DOHH2 (cell line): ENCODE measurements around the gene CELA1.

Experiments
- H3F3A ChIP-seq: fragments of 200-600 bp; sonication (generic), shearing (Covaris generic); 2 replicates; pipeline ENCODE4 v1.6.0; 2016; ENCODE audit warnings: antibody characterized with exemption, mild to moderate bottlenecking; ENCODE audit not compliant: control insufficient read depth, insufficient read depth
- H3K27ac ChIP-seq: fragments of 200-600 bp; sonication (generic); 2 replicates; pipeline ENCODE4 v1.5.1; 2014; ENCODE audit warnings: low read depth, mild to moderate bottlenecking, low read length, moderate library complexity
- H3K27me3 ChIP-seq: fragments of 200-600 bp; sonication (generic); 2 replicates; pipeline ENCODE4 v1.6.1; 2014; ENCODE audit warnings: mild to moderate bottlenecking, low read length, mixed read lengths; ENCODE audit not compliant: control insufficient read depth
- H3K36me3 ChIP-seq: fragments of 200-600 bp; sonication (generic); 2 replicates; pipeline ENCODE4 v1.6.1; 2014; ENCODE audit warnings: mild to moderate bottlenecking, low read length, moderate library complexity, mixed read lengths; ENCODE audit not compliant: control insufficient read depth
- H3K4me1 ChIP-seq: fragments of 200-600 bp; sonication (generic); 2 replicates; pipeline ENCODE4 v1.6.1; 2014; ENCODE audit warnings: mild to moderate bottlenecking, low read length, mixed read lengths; ENCODE audit not compliant: control insufficient read depth
- H3K4me2 ChIP-seq: fragments of 200-600 bp; sonication (generic); 2 replicates; pipeline ENCODE4 v1.6.0; 2014; ENCODE audit warnings: mild to moderate bottlenecking, low read length, moderate library complexity
- H3K4me3 ChIP-seq: fragments of 200-600 bp; sonication (generic); 2 replicates; pipeline ENCODE4 v1.5.1; 2014; ENCODE audit warnings: mild to moderate bottlenecking, low read length, mixed read lengths
- H3K79me2 ChIP-seq: fragments of 200-600 bp; sonication (generic); 2 replicates; pipeline ENCODE4 v1.6.1; 2014; ENCODE audit warnings: mild to moderate bottlenecking, low read length, mixed read lengths; ENCODE audit not compliant: control insufficient read depth
- H3K9me2 ChIP-seq: fragments of 200-600 bp; sonication (generic); replicated peaks from 2 replicates; pipeline ENCODE4 v1.6.1; 2014; ENCODE audit warnings: mild to moderate bottlenecking, low read length, mixed read lengths; ENCODE audit not compliant: control insufficient read depth
- H3K9me3 ChIP-seq: fragments of 200-600 bp; sonication (generic); 2 replicates; pipeline ENCODE4 v1.6.1; 2014; ENCODE audit warnings: antibody characterized with exemption, low read length, mixed read lengths; ENCODE audit not compliant: control insufficient read depth, insufficient read depth
- H4K20me1 ChIP-seq: fragments of 200-600 bp; sonication (generic); 2 replicates; pipeline ENCODE4 v1.6.0; 2014; ENCODE audit warnings: low read depth, mild to moderate bottlenecking, antibody characterized with exemption, low read length, moderate library complexity; ENCODE audit not compliant: control insufficient read depth, insufficient read depth
- CTCF ChIP-seq: fragments of 200-600 bp; sonication (generic); IDR thresholded peaks from one replicate; pipeline ENCODE4 v1.5.1; 2014; ENCODE audit warnings: antibody characterized with exemption, mild to moderate bottlenecking, low read depth, low read length; ENCODE audit not compliant: poor library complexity, severe bottlenecking
- EZH2phosphoT487 ChIP-seq: fragments of 200-600 bp; sonication (generic); IDR thresholded peaks from 2 replicates; pipeline ENCODE4 v1.6.1; 2017; ENCODE audit warnings: borderline replicate concordance, mild to moderate bottlenecking, antibody characterized with exemption, low read length, moderate library complexity, mixed read lengths

CELA1 gene

GRCh38 chr12:51365276-51365675 is 18.8 kb upstream of the CELA1 start:
- Histone ChIP-seq H3K4me2 (no peak overlapping the region), H3K27ac (no peak overlapping the region), H3K27me3 (peaks cover 86% of the 10 kb centered on the region), H3K9me3 (no peaks in the 10 kb centered on the region), H3K9me2 (no peaks in the 10 kb centered on the region), H3K4me3 (no peak overlapping the region), H4K20me1 (peaks cover 7% of the 10 kb centered on the region; the same call in 1 of the 2 replicates), H3K79me2 (no peaks in the 10 kb centered on the region), H3K36me3 (no peaks in the 10 kb centered on the region), H3K4me1 (peaks cover 21% of the 10 kb centered on the region), H3F3A (no peaks in the 10 kb centered on the region)
- TF ChIP-seq EZH2phosphoT487, result no peak
- TF ChIP-seq CTCF, result no peak

- no peak overlapping the region for H3K27ac ChIP-seq
- H3K36me3 ChIP-seq, result no peaks in the 10 kb centered on the region
- H3F3A ChIP-seq, result no peaks in the 10 kb centered on the region
- no peaks in the 10 kb centered on the region for H3K79me2 ChIP-seq
- no peak overlapping the region for H3K4me2 ChIP-seq
- H4K20me1 ChIP-seq, result peaks cover 7% of the 10 kb centered on the region; the same call in 1 of the 2 replicates
- no peak for TF ChIP-seq CTCF
- TF ChIP-seq EZH2phosphoT487, result no peak
- H3K9me2 ChIP-seq, result no peaks in the 10 kb centered on the region
- peaks cover 87% of the 10 kb centered on the region for H3K27me3 ChIP-seq
- H3K4me3 ChIP-seq, result no peak overlapping the region
- H3K9me3 ChIP-seq, result no peaks in the 10 kb centered on the region
- H3K4me1 ChIP-seq, result peaks cover 12% of the 10 kb centered on the region
Observed at GRCh38 chr12:51364001-51364400, 17.5 kb upstream of the CELA1 start.

- TF ChIP-seq EZH2phosphoT487 (no peak), CTCF (no peak)
- Histone ChIP-seq H3K27ac (no peak overlapping the region), H3K9me3 (no peaks in the 10 kb centered on the region), H3K36me3 (no peaks in the 10 kb centered on the region), H3K4me3 (no peak overlapping the region), H3F3A (no peaks in the 10 kb centered on the region), H3K4me1 (peaks cover 5% of the 10 kb centered on the region), H3K79me2 (no peaks in the 10 kb centered on the region), H3K27me3 (peaks cover 90% of the 10 kb centered on the region), H3K4me2 (no peak overlapping the region), H3K9me2 (no peaks in the 10 kb centered on the region), H4K20me1 (peaks cover 4% of the 10 kb centered on the region; the same call in 1 of the 2 replicates)
Observed at GRCh38 chr12:51362747-51363342, 16.4 kb upstream of the CELA1 start.

GRCh38 chr12:51362307-51362706 is 15.8 kb upstream of the CELA1 start:
- Histone ChIP-seq H3F3A (no peaks in the 10 kb centered on the region), H3K36me3 (no peaks in the 10 kb centered on the region), H3K27ac (no peak overlapping the region), H3K4me1 (peaks cover 10% of the 10 kb centered on the region), H4K20me1 (peaks cover 4% of the 10 kb centered on the region; the same call in 1 of the 2 replicates), H3K9me2 (no peaks in the 10 kb centered on the region), H3K79me2 (no peaks in the 10 kb centered on the region), H3K4me2 (no peak overlapping the region), H3K9me3 (no peaks in the 10 kb centered on the region), H3K27me3 (peaks cover 88% of the 10 kb centered on the region), H3K4me3 (no peak overlapping the region)
- TF ChIP-seq EZH2phosphoT487 (no peak), CTCF (no peak)
